MM.1S (cell line): ENCODE measurements around the gene WHRN.

Source experiments
- DNase-seq: peaks from one replicate; pipeline ENCODE4 v3.0.0-alpha.2; 2015
- H2AFZ ChIP-seq: fragments of 300-600 bp; sonication (generic); 2 replicates; pipeline ENCODE4 v1.6.0; 2016; ENCODE audit warnings: antibody characterized with exemption, low read length
- H3F3A ChIP-seq: fragments of 300-600 bp; sonication (generic); 2 replicates; pipeline ENCODE4 v1.6.1; 2016; ENCODE audit warnings: mild to moderate bottlenecking, antibody characterized with exemption, low read length, moderate library complexity, mixed read lengths; ENCODE audit not compliant: insufficient read depth
- H3K27ac ChIP-seq: fragments of 300-600 bp; sonication (generic); 2 replicates; pipeline ENCODE4 v1.5.1; 2016; ENCODE audit warnings: mild to moderate bottlenecking, low read length
- H3K27me3 ChIP-seq: fragments of 300-600 bp; sonication (generic); replicated peaks from 2 replicates; pipeline ENCODE4 v1.6.0; 2016; ENCODE audit warnings: low read length; ENCODE audit not compliant: insufficient read depth
- H3K36me3 ChIP-seq: fragments of 300-600 bp; sonication (generic); replicated peaks from 2 replicates; pipeline ENCODE4 v1.6.1; 2016; ENCODE audit warnings: mild to moderate bottlenecking, low read length, mixed read lengths; ENCODE audit not compliant: insufficient read depth
- H3K4me1 ChIP-seq: fragments of 300-600 bp; sonication (generic); 2 replicates; pipeline ENCODE4 v1.6.1; 2016; ENCODE audit warnings: low read length, mixed read lengths
- H3K4me2 ChIP-seq: fragments of 300-600 bp; sonication (generic); 2 replicates; pipeline ENCODE4 v1.6.0; 2016; ENCODE audit warnings: low read depth, low read length
- H3K4me3 ChIP-seq: fragments of 300-600 bp; sonication (generic); 2 replicates; pipeline ENCODE4 v1.5.1; 2016; ENCODE audit warnings: low read length, mixed read lengths
- H3K79me2 ChIP-seq: fragments of 300-600 bp; sonication (generic); 2 replicates; pipeline ENCODE4 v1.6.1; 2016; ENCODE audit warnings: mixed run types, low read length, mixed read lengths
- H3K9ac ChIP-seq: fragments of 300-600 bp; sonication (generic); 2 replicates; pipeline ENCODE4 v1.6.1; 2016; ENCODE audit warnings: low read length, mixed read lengths
- H3K9me2 ChIP-seq: fragments of 300-600 bp; sonication (generic); replicated peaks from 2 replicates; pipeline ENCODE4 v1.6.1; 2016; ENCODE audit warnings: mild to moderate bottlenecking, low read length, mixed read lengths; ENCODE audit not compliant: insufficient read depth
- H3K9me3 ChIP-seq: fragments of 300-600 bp; sonication (generic); replicated peaks from 2 replicates; pipeline ENCODE4 v1.6.1; 2016; ENCODE audit warnings: mild to moderate bottlenecking, low read length, mixed read lengths; ENCODE audit not compliant: insufficient read depth
- H4K20me1 ChIP-seq: fragments of 300-600 bp; sonication (generic); 2 replicates; pipeline ENCODE4 v1.6.1; 2016; ENCODE audit warnings: mild to moderate bottlenecking, low read length, moderate library complexity, mixed read lengths; ENCODE audit not compliant: insufficient read depth
- CTCF ChIP-seq: fragments of 300-600 bp; sonication (generic); IDR thresholded peaks from 2 replicates; pipeline ENCODE4 v1.5.1; 2016; ENCODE audit warnings: antibody characterized with exemption, low read length, mixed read lengths
- EZH2 ChIP-seq: fragments of 300-600 bp; sonication (generic); optimal IDR thresholded peaks from 2 replicates; pipeline ENCODE3; 2017; ENCODE audit warnings: low read depth, mild to moderate bottlenecking, antibody characterized with exemption, low read length, mixed read lengths
- EZH2phosphoT487 ChIP-seq: fragments of 300-600 bp; sonication (generic); IDR thresholded peaks from 2 replicates; pipeline ENCODE4 v1.6.1; 2018; ENCODE audit warnings: antibody characterized with exemption, low read length

WHRN gene

GRCh38 chr9:114492991-114493390, 12.3 kb downstream of the WHRN start:
- Histone ChIP-seq H3K9me3 (no peaks in the 10 kb centered on the region), H3K9me2 (no peaks in the 10 kb centered on the region)

GRCh38 chr9:114491430-114492003, 13.8 kb downstream of the WHRN start:
- TF ChIP-seq EZH2phosphoT487 (no peak), EZH2 (no peak), CTCF (no peak)
- no peak overlapping the region for H3K4me2 ChIP-seq
- no peak overlapping the region for H3K9ac ChIP-seq
- peaks cover 24% of the 10 kb centered on the region for H3K4me1 ChIP-seq
- peaks cover 15% of the 10 kb centered on the region for H3F3A ChIP-seq
- H2AFZ ChIP-seq: no peak overlapping the region
- H3K9me2 ChIP-seq: no peaks in the 10 kb centered on the region
- H3K27ac ChIP-seq: no peak overlapping the region
- no peaks in the 10 kb centered on the region for H3K36me3 ChIP-seq
- H4K20me1 ChIP-seq: no peaks in the 10 kb centered on the region
- H3K79me2 ChIP-seq: peaks cover 96% of the 10 kb centered on the region
- no peaks in the 10 kb centered on the region for H3K27me3 ChIP-seq
- no peak for DNase-seq
- H3K4me3 ChIP-seq: no peak overlapping the region
- H3K9me3 ChIP-seq: no peaks in the 10 kb centered on the region

More at GRCh38 chr9:114492991-114493390, 12.3 kb downstream of the WHRN start:
- Histone ChIP-seq H3K4me2 (no peak overlapping the region), H3F3A (peaks cover 12% of the 10 kb centered on the region), H3K4me1 (peaks cover 28% of the 10 kb centered on the region), H3K27ac (no peak overlapping the region), H3K79me2 (peaks cover 99% of the 10 kb centered on the region), H3K4me3 (no peak overlapping the region), H2AFZ (no peak overlapping the region), H3K9ac (no peak overlapping the region), H3K36me3 (no peaks in the 10 kb centered on the region), H4K20me1 (no peaks in the 10 kb centered on the region), H3K27me3 (no peaks in the 10 kb centered on the region)
- no peak for TF ChIP-seq EZH2phosphoT487
- TF ChIP-seq EZH2: no peak
- TF ChIP-seq CTCF: no peak
- no peak for DNase-seq

GRCh38 chr9:114489928-114490327, 15.3 kb downstream of the WHRN start:
- Histone ChIP-seq H3K36me3 (no peaks in the 10 kb centered on the region), H3K4me1 (peaks cover 39% of the 10 kb centered on the region), H3K4me2 (no peak overlapping the region), H3K27me3 (no peaks in the 10 kb centered on the region), H3K9me3 (no peaks in the 10 kb centered on the region), H3F3A (peaks cover 31% of the 10 kb centered on the region), H3K9me2 (no peaks in the 10 kb centered on the region), H3K9ac (no peak overlapping the region), H3K4me3 (no peak overlapping the region), H4K20me1 (no peaks in the 10 kb centered on the region), H2AFZ (no peak overlapping the region), H3K79me2 (peaks cover 89% of the 10 kb centered on the region), H3K27ac (no peak overlapping the region)
- TF ChIP-seq EZH2phosphoT487 (no peak), CTCF (no peak), EZH2 (no peak)
- DNase-seq: no peak
